Fibroblast of villous mesenchyme (primary cell): Measurements from ENCODE around the gene METTL5. TPM values are rescaled to one million over a fixed set of nuclear protein-coding genes. Genes with fewer than 3 reads are reported as not detected.

ENCODE experiments used
- DNase-seq: peaks from one replicate; pipeline ENCODE4 v3.0.0-alpha.2; 2010; ENCODE audit warnings: low read depth
- H3K4me3 ChIP-seq: 2 replicates; pipeline ENCODE4 v1.5.1; 2011; ENCODE audit warnings: low read depth, mild to moderate bottlenecking, low read length
- total RNA-seq: library from RNA; depleted of rRNA; stranded (reverse); fragments of >200 nt; gene quantifications from 2 replicates; pipeline ENCODE4 v1.2.3, GENCODE V29; 2012
- TF ChIP-seq, protein P1 (sequence below): IDR thresholded peaks from 2 replicates; pipeline ENCODE4 v1.5.1; 2012; ENCODE audit warnings: low read depth, mild to moderate bottlenecking, low read length; ENCODE audit not compliant: insufficient read depth

Gene METTL5
- total RNA-seq, 1 donor: 51.8 TPM

DNA sequence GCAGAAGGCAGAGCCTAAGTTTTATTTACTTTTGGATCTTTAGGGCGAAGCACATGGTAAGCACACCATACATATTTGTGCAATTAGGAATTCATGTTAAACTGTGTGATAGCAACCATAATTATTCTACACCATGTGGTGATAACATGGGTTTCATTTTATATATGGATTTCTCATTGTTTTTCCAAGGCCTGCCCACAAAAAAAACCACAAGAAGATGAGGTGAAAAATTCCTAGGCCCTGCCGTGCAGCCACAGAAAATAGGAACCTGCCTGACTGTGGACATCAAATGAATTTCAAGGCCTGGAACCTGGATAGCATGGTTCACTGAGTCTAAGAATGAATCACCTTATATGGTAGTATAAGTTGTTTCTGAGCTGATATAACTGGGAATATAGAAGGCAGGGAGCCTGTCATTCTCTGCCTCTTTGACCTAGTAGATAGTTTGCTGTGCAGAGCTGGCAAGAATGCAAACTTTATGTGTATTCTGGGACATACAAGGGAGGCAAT is 48.4 kb downstream of the METTL5 start:
- H3K4me3 ChIP-seq: no peak overlapping the region
- TF ChIP-seq, protein P1, sequence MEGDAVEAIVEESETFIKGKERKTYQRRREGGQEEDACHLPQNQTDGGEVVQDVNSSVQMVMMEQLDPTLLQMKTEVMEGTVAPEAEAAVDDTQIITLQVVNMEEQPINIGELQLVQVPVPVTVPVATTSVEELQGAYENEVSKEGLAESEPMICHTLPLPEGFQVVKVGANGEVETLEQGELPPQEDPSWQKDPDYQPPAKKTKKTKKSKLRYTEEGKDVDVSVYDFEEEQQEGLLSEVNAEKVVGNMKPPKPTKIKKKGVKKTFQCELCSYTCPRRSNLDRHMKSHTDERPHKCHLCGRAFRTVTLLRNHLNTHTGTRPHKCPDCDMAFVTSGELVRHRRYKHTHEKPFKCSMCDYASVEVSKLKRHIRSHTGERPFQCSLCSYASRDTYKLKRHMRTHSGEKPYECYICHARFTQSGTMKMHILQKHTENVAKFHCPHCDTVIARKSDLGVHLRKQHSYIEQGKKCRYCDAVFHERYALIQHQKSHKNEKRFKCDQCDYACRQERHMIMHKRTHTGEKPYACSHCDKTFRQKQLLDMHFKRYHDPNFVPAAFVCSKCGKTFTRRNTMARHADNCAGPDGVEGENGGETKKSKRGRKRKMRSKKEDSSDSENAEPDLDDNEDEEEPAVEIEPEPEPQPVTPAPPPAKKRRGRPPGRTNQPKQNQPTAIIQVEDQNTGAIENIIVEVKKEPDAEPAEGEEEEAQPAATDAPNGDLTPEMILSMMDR: no peak
- DNase-seq: no peak

- TF ChIP-seq, protein P1: no peak
- H3K4me3 ChIP-seq: no peak overlapping the region
- peak; percentile 30 for DNase-seq
Observed at GRCh38 chr2:169775765-169776164, 48.9 kb downstream of the METTL5 start.

DNA sequence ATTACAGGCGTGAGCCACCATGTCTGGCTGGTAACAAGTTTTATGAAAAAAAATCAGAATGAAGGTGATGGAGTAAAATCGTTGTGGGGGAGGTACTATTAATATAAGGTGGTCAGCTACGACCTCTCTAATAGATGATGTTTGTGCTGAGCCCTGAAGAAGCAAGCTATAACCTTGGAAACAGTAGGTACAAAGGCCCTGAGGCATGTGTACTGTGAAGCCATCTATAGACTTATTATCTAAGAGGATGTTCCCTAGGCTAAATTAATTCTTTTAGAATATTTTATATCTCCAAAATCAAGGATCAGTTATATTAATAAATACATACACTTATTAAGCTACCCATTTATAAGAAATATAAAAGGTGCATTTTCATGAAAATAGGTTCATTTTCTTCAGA is 49.4 kb downstream of the METTL5 start:
- H3K4me3 ChIP-seq: no peak overlapping the region
- DNase-seq: no peak
- TF ChIP-seq, protein P1: no peak

DNA sequence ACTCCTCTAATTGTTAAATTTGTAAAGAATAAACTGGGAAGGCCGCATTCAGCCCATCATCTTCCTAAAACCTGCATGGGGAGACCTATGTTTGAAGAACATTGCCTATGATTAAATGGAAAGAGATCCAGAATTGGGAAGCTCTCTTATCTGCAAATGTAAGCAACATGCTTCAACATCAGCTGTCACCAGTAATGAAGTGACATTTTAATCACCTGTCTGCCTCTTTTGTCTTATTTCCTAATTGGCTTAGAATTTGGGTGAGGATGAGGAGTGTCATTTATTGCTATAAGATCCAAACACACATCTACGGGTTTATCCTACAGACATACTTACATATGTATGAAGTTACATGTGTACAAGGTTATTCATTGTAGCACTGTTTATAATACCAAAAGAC is 52.1 kb downstream of the METTL5 start:
- no peak for DNase-seq
- TF ChIP-seq, protein P1: no peak
- H3K4me3 ChIP-seq: no peak overlapping the region

DNA sequence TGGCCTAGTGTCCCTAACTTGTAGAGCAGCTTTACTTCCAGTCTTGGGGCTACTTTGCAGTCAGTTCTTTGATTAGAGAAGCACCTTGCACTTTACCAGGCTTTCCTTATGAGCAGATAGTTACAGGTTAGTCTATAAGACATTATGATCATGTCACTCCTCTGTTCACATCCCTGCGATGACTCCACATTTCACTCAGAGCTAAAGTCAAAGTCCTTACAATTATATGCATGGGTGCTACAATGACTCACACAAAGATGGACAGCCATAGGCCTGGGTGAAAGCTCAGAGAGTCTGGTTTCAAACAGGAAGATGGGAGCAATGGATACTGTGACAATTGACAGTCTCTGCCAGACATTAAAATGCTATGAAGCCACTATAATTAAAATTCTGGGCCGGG is 53.1 kb downstream of the METTL5 start:
- no peak for DNase-seq
- TF ChIP-seq, protein P1: no peak
- no peak overlapping the region for H3K4me3 ChIP-seq

GRCh38 chr2:169771021-169771420 is 53.7 kb downstream of the METTL5 start:
- no peak overlapping the region for H3K4me3 ChIP-seq
- no peak for DNase-seq
- TF ChIP-seq, protein P1: no peak
